ENCODE data around the gene CCT3.

The CCT3 gene

GRCh38 chr1:156319664-156320063, 18.4 kb downstream of the CCT3 start:
- DNase-seq = no peak

- DNase-seq = no peak
These were observed 21.2 kb downstream of the CCT3 start for GRCh38 chr1:156316909-156317308.

GRCh38 chr1:156310962-156311361, 27.1 kb downstream of the CCT3 start:
- DNase-seq = no peak

DNA sequence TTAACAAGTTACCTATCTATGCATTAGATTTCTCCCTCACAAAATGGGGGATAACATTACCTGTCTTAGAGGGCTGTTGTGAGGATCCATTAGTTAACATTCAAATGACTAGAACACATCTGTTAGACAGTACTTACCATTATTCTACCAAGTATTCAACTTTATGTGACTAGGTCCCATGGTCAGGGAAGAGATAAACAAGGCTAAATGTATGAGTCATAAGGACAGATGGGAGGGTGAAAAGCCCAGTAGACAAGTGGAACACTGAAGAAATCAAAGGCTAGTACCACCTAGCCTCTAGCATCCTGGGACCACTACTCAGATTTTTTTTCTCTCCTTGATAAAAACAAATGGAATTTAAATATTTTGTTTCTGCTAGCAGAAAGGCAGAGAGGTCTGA, 30.0 kb downstream of the CCT3 start:
- no peak for DNase-seq

- no peak for DNase-seq
These were observed 32.9 kb downstream of the CCT3 start for GRCh38 chr1:156305215-156305614.

GRCh38 chr1:156303241-156303640, 34.9 kb downstream of the CCT3 start:
- no peak for DNase-seq

DNA sequence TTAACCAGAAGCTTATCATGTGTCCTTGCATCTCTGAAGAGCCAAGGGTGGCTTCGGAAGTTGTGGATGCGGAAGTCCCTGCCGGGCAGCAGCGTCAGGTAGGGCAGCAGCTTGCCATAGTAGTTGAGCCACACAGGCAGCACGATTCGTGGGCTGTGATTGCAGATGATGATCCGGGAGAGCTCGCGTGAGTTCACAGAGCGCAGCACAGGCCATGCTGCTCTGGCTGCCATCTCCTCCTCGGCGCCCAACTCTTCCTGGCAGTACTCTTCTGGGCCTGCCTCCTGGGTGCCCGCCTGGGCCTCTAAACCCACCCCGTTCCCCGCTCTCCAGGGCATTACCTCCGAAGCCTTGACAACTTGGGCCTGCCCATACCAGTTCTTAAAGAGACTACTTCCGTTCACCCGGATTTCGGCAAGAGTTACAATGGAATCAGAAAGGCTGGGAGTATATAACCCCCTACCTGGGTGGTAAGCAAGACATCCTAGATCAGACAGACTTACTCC, 39.2 kb downstream of the CCT3 start, which contains the start of gene VHLL:
Gene VHLL, minus strand, starts transcription at position 456 of the 506 bp plus-strand sequence. Its CDS starts 118 bp downstream, at position 338.
- no peak for DNase-seq

GRCh38 chr1:156295391-156295947, 42.6 kb downstream of the CCT3 start, which contains the start of gene GLMP:
Gene GLMP (minus strand): TSS chr1:156295679. CDS start chr1:156295645, 34 bp downstream.
- peak; percentile 53 for DNase-seq

GRCh38 chr1:156293895-156294294, 44.2 kb downstream of the CCT3 start:
- DNase-seq = no peak

GRCh38 chr1:156293098-156293434, 45.0 kb downstream of the CCT3 start:
- no peak for DNase-seq

DNA sequence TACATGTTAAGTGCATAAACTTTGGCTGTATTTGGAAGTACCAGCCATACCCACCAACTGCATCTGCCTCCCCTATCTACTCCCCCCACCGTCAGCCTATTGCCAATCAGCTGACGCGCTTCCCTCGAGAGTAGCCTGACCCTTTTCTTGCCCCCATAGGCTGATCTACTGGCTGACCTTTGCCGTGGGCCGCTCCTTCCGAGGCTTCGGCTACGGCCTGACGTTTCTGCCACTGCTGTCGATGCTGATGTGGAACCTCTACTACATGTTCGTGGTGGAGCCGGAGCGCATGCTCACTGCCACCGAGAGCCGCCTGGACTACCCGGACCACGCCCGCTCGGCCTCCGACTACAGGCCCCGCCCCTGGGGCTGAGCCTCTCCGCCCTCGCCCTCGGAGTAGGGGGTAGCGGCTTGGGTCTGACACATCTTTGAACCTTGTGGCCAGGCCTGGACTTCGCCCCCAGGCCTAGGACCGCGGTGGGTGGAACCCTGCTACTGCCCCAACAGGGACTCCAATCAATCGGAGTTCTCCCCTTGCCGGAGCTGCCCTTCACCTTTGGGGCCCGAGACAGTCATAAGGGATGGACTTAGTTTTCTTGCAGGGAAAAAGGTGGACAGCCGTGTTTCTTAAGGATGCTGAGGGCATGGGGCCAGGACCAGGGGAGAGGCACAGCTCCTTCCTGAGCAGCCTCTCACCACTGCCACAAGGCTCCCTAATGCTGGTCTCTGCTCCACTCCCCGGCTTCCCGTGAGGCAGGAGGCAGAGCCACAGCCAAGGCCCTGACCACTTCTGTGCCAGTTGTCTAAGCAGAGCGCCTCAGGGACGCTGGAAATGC, 46.6 kb downstream of the CCT3 start:
- DNase-seq = no peak

DNA sequence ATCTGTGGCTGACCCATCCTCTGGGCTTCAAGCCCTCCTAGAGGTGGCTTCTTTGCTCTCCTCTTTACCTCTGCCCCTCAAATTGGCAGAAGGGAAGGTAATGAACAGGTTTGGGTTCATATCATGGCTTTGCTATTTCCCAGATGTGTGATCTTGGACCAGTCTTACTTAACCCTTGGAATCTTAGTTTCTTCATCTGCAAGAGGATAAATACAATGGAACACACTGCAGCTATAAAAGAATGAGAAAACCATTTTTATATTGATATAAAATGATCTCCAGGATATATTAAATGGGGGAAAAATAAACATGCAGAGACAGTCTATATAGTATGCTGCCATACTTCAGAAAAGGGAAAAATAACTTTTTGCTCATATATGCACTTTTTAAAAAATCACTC, 48.2 kb downstream of the CCT3 start:
- no peak for DNase-seq

DNA sequence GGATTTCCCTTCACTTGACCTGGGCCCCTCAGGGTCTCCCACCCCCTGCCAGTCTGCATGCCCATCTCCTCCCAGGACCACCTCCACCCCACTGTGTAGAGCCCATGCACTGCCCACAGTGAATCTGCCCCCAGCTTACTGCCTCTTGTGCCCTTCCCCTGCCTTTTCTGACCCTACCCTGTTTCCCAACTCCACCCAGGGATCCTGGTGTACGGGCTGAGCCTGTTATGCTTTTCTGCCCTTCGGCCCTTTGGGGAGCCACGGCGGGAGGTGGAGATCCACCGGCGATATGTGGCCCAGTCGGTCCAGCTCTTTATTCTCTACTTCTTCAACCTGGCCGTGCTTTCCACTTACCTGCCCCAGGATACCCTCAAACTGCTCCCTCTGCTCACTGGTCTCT, 52.0 kb downstream of the CCT3 start:
- DNase-seq = no peak

DNA sequence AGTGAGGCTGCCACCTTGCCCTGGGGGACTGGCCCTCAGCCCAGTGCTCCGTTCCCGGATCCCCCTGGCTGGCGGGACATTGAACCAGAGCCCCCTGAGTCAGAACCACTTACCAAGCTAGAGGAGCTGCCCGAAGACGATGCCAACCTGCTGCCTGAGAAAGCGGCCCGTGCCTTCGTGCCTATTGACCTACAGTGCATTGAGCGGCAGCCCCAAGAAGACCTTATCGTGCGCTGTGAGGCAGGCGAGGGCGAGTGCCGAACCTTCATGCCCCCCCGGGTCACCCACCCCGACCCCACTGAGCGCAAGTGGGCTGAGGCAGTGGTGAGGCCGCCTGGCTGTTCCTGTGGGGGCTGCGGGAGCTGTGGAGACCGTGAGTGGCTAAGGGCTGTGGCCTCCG, 52.7 kb downstream of the CCT3 start:
- no peak for DNase-seq

DNA sequence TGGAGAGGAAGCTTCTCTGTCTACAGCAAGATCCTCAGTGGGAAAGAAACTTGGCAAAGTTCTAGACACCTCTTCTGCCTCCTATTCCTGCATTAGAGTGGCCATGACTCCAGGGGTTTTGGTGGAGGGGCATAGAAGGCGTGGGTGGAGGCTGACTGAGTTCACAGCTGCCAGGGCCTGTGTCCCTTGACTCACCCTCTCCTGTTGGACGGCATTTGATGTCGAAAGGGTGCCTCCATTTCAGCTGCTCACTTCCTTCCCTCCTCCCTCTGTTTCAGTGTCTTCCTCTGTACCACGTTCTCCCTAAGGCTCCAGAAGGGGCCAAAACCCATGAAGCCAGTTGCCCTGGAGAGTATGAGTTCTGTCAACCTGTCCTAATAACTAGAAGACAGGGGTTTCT, 53.3 kb downstream of the CCT3 start:
- no peak for DNase-seq

- no peak for DNase-seq
These were observed 54.0 kb downstream of the CCT3 start, which contains the start of gene TMEM79 for GRCh38 chr1:156284112-156284511. Gene TMEM79 (plus strand): TSS chr1:156284325. CDS start chr1:156285227, 902 bp downstream.

GRCh38 chr1:156283521-156283920, 54.6 kb downstream of the CCT3 start:
- no peak for DNase-seq

DNA sequence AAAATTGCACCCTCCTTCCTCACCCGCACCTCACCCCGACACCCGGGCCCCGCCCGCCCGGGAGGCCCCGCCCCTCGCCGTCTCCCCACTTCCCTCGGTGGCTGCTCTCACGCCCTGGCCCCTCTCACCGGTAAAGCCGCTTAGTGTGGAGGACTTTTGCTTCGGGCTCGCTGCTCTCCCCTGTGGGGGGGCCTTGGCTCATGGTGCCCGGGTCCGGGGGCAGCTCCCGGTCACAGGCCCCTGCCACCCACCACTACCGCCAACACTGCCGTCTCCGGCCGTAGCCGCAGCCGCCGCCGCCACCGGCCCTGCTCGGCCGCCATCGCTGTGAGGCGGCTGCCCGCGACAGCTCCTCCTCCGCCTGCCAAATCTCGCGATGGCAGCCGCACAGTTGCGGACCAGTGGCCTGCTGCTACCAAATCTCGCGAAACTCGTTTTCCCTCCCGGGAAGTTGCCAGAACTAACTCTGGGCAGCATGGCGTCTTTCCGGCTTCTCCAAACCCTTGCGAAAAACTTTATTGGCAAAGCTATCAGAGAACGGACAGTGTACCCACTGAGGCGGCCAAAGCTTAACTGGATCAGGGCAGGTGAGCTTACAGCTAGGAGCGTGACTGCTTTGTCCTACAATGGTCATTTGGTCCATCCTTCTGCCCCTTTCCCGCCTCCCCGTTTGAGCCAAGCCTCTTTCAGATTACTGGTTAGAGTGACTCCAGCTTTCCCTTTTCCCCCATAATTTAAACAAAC, 55.4 kb downstream of the CCT3 start, which contains the start of gene SMG5:
Gene SMG5, minus strand, starts transcription at position 347 of the 744 bp plus-strand sequence. Its CDS starts 145 bp downstream, at position 202.
- DNase-seq = peak; percentile 96

DNA sequence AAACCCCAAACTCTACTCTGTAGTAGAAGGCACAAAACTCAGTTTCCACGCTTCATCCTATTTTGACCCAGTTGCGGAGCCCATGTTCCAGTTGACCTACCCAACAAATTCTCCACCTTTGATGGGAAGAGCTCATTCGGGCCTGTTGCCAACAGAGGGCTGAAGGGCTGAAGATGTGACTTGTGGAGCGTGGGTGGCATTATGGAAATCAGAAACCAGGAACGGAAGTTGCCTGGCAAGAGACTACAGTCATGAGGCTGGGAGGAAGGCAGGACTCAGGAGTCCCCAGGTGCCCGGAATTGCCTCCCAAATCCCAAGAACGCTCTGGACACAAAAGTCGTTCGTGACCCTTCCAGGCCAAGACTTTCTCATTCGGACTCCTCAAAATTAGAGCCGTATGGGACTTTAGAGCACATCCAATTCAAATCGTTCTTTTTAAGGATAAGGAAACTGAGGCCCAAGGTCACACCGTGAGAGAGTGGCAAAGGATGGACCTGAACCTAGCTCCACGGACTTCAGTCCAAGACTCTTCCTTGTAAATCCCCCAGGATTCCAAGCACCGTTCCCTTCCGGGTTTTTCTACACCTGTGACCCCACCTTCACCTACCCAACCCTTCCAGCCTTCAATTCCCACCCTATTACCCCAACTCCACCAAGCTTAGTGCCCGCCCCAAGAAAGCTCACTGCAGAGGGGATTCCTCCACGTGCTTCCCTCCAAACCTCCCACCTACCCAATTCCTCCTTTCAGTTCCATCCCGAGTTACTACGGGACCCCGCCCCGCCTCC, 56.2 kb downstream of the CCT3 start:
- DNase-seq = no peak

GRCh38 chr1:156281281-156281680, 56.8 kb downstream of the CCT3 start:
- DNase-seq = no peak

DNA sequence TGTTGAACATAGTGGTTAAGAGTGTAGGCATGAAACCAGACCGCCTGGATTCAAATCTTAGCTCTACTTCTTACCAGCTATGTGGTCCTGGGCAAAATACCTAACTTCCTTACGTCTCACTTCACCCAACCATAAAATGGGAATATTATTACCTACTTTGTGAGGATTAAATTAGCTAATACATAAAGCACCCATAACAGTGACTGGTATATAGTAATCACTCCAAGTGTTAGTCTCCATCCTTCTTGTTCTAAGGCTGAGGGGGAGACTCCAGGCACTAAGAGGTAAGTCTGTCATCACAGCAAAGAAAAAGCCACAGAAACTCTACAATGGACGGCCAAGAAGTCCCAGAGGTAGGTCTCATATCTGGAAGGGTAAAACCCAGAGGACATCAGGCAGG, 58.3 kb downstream of the CCT3 start:
- no peak for DNase-seq

DNA sequence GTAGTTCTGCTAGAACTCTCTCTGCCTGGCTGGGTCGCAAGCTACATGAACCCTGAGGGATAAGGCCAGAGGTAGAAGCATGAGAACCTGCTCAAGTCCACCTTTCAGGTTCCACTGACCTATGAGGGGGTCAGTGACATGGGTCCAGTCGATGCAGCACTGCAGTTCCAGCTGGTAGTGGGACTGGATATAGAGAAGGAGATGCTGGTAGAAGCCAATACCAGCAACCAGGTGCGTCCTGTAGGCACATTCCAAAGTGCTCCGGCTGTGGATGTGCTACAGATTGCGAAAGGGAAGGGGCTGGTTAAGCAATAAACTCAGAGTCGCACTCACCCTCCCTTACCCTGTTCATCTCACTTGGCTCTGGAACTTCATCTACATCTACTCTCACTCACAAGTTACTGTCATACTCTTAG, 61.1 kb downstream of the CCT3 start:
- no peak for DNase-seq

Measured in effector CD4-positive, alpha-beta T cell (primary cell).